Skin of body (tissue), 3 donors: ENCODE data around the gene USP54. TPM values are rescaled to one million over a fixed set of nuclear protein-coding genes. Genes with fewer than 3 reads are reported as not detected.

ENCODE experiments used
- DNase-seq: peaks from one replicate; lab custom pipeline; 2025; lab: John Stamatoyannopoulos, UW
- small RNA-seq: library from RNA; depleted of rRNA; stranded (forward); fragments of <200 nt; gene quantifications from one replicate; pipeline ENCODE3, GENCODE V24; 2014; ENCODE audit warnings: low replicate concordance
- total RNA-seq: library from RNA; depleted of rRNA; stranded (reverse); fragments of >200 nt; gene quantifications from one replicate; pipeline ENCODE4 v1.2.3, GENCODE V29; 2014

The USP54 gene
- total RNA-seq, 1 donor from 2014 or later, result 34.8 TPM

DNA sequence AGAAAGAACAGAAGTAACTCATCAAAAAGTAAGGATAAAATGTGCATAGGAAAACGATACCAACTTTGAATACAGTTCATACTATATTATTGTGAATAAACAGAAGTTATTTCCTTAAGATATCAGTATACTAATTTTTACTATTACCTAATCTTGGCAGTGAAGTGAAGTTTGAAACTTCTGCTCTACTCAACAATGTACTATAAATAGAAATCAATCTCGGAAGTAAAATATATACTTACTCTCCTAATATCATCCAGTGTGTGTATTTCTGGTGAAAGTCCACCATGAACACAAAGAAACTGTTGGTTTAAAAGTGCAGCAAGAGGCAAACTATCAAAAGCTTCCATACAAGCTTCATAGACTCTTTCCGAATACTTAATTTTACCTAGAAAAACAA, 119.9 kb downstream of the USP54 start:
- DNase-seq, result no peak

DNA sequence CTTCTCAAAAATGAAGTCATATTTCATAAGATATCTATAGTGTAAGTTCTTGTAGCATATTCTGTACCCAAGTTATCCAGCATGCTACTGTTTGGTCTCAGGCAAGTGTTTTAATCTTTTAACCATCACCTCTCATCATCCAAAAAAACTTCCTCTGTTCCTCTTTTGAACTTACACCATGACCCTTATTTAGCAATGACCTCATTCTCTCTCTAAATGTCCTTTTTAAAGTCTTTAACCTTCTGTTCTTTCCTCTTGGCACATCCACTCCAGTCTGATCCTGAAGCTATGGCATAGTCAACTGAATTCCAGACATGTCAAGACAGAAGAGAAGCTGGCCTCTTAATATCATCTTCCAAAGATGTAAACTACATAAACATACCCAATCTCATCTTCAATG, 121.6 kb downstream of the USP54 start:
- no peak for DNase-seq

DNA sequence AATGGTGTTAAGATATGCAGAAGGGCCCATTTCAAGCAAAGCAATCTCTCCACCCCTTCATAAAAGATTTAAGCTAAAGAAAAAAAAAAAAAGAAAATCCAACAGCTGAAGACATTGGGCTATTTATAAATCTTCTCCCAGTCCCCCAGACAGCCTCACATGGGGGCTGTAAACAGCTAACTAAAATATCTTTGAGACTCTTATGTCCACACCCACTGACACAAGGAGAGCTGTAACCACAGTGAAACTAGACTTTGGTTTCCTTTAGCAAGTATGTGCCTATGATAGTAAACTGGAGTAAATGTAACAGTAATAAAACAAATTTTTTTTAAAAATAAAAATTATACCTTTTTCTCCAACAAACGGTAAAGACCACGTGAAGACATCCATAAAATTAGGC, 123.9 kb downstream of the USP54 start:
- DNase-seq, result no peak

DNA sequence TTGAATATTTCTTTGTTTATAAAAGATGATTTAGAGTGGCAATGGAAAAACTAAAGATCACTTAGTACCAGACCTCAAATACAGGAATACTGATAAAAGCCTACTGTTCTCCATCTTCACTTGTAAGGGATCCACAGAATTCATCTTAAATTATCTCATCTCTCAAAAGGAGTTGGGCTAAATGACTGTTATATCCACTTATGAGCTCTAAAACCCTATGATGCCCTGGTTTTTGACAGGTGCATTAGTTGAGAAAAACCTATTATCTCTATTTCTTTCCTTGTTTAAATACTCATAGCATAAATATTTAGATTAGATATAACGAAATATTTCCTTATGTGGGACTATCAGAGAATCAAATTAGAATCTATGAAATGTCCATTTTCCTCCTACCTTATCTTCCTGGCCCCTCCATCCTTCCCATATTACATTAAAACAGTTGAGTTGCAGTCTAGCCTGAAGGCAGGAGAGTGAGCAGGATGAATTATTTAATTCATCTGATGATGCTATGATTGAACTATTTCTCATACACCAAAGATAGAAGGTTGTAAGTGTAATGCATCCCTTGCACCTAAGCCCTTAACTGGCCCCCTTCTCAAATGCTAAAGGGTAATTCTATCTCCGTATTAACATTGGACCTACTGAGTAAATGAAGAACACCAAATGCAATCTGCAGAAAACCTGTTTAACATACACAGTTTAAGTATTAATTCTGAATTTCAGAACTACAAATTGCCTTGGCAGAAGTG, 125.0 kb downstream of the USP54 start:
- DNase-seq, result no peak

DNA sequence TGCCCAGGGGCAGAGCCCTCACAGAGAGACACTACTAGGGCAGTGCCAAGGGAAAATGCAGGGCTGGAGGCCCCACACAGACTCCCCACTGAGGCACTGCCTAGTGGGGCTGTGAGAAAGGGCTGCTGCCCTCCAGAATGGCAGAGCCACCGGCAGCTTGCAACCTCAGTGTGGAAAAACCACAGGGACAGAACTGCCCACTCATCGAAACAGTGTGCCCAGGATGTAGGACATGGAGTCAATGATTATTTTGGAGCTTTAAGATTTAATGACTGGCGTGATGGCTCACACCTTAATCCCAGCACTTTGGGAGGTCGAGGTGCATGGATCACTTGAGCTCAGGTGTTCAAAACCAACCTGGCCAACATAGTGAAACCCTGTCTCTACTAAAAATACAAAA, 130.2 kb downstream of the USP54 start:
- DNase-seq, result no peak

DNA sequence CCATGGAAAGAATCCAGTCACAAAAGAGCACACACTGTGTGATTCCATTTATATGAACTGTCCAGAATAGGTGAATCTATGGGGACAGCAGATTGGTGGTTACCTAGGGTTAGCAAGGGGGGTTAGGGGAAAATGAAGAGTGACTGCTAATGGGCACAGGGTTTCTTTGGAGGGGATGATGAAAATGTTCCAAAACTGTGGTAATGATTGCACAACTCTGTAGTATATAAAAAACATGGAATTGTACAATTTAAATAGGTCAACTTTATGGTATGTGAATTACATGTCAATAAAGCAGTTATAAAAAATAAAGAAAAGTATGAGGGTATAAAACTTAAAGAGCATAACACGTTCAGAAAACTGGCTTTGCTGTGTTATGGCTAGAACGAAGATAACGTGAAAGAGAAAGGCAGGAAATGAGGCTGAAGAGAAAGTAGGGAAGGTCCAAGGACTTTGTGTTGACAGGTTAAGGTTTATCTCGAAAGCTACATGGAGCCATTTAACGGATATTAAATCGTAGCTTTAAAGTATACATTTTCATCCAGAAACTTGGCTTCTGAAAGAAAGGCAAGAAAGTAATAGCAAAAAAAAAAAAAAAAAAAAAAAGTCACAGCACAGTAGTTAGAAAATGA, 131.3 kb downstream of the USP54 start:
- no peak for DNase-seq

DNA sequence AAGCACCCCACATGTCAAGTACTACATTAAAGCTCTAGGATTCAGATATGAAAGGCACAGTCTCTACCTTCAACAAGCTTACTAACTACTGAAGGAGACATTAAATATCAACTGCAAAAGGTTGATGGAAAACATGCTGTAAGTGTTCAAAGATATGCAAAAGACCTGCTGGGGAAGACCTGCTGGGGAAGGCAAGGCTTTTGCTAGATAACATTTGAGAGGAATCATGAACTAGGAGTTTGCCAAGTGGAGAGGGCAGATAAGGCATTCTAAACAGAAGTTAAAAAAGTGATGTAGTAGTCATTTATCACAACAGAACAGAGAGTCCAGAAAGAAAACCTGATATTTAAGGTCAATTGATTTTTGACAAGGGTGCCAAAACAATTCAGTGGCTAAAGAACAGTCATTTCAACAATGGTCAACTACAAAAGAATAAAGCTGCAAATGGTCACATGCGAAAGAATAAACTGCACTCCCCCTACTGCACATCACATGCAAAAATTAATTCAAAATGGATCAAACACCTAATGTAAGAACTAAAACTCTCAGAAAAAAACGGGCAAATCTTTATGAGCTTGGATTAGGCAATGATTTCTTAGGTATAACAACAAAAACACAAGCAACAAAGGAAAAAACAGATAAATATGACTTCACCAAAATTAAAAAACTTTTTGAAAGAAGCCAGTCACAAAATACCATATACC, 134.8 kb downstream of the USP54 start:
- DNase-seq, result no peak

DNA sequence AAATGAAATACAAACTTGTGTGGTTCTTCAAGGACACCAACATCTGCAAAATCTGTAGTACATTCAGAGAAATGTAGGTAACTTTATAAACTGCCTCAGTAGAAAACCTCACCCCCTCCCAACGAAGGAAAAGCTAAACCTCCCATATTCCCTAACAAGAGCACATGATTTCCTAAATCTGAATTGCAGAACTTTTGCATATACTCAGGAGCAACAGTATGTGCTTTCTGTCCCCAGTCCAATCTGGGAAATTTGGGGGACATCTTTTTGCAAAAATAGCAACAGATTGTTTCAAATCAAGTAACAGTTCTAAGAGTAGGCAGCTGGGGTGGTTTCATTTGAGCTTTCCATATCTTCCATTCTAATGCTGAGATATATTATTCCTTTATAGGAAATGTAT, 142.0 kb downstream of the USP54 start:
- DNase-seq, result no peak

DNA sequence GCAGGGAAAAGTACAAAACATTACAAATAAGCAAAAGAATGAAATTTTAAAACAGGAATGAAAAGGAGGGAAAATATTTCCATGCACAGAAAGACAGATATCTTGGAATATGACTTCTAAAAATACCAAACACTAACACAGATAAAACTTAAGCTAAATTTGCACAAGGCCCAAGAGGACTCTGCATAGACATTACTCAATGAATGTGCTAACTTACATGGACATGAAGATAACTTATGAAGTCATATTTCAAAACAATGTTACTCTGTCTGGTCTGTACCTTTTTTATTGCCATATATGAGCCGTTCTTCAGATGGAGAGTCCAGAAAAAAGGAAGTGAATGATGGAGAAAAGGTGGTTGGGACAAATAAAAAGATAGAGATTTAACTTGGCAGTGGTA, 142.8 kb downstream of the USP54 start:
- DNase-seq, result no peak

Small RNAs within 50 kb of the gene (small RNA-seq; reads per million reads assigned to genes)
- gene RNU6-883P, result not detected

Other genes starting within 250 kb of the USP54 start
- gene CFAP70, start 232.5 kb downstream of the USP54 start, total RNA-seq, result 3.4 TPM
- gene ANXA7, start 177.3 kb downstream of the USP54 start, total RNA-seq, result 47.4 TPM
- gene MSS51, start 157.8 kb downstream of the USP54 start, total RNA-seq, result 9.1 TPM
- 61.3 TPM for gene PPP3CB, start 95.3 kb downstream of the USP54 start, total RNA-seq
- gene MYOZ1, start 50.1 kb upstream of the USP54 start, total RNA-seq, result 122 TPM
- gene SYNPO2L, start 64.7 kb upstream of the USP54 start, total RNA-seq, result 2.8 TPM
- gene AGAP5, start 106.8 kb upstream of the USP54 start, total RNA-seq, result 5.4 TPM
- 39.4 TPM for gene SEC24C, start 153.0 kb upstream of the USP54 start, total RNA-seq
- gene CHCHD1, start 190.7 kb upstream of the USP54 start, total RNA-seq, result 18.6 TPM
- gene ZSWIM8, start 194.3 kb upstream of the USP54 start, total RNA-seq, result 48.4 TPM
- gene NDST2, start 220.3 kb upstream of the USP54 start, total RNA-seq, result 15.4 TPM